Heart left ventricle (tissue), 16 donors: ENCODE data around the gene ZCCHC3. TPM values are rescaled to one million over a fixed set of nuclear protein-coding genes. Genes with fewer than 3 reads are reported as not detected.

Experiments used
- ATAC-seq, 4 donors: fragments of 200-7000 bp; cut with Tn5 transposase; one replicate each; pipeline ENCODE4 v1.9.1; 2020 to 2022; ENCODE audit warnings: moderate library complexity in 4 of 4, mild to moderate bottlenecking in 3 of 4, moderate number of reproducible peaks in 1 of 4
- DNase-seq, 5 donors: peaks; one replicate each; pipeline ENCODE4 v3.0.0-alpha.2; 2020
- H3K27ac ChIP-seq, 12 donors: fragments of 200-600 bp; sonication (generic) in 4 of 12; one replicate each; pipeline versions ENCODE4 v1.5.0 to v1.8.0; 2016 to 2022; ENCODE audit warnings: mild to moderate bottlenecking in 2 of 12
- H3K27me3 ChIP-seq, 9 donors: fragments of 200-600 bp; sonication (generic) in 2 of 9; one replicate each; pipeline versions ENCODE4 v1.5.1 to v1.8.0; 2016 to 2022; ENCODE audit warnings: mild to moderate bottlenecking in 3 of 9
- H3K36me3 ChIP-seq, 9 donors: fragments of 200-600 bp; sonication (generic) in 2 of 9; one replicate each; pipeline versions ENCODE4 v1.5.0 to v1.8.0; 2018 to 2022; ENCODE audit warnings: mild to moderate bottlenecking in 2 of 9
- H3K4me1 ChIP-seq, 12 donors: fragments of 200-600 bp; sonication (generic) in 4 of 12; one replicate each; pipeline versions ENCODE4 v1.5.0 to v1.8.0; 2016 to 2022; ENCODE audit warnings: mild to moderate bottlenecking in 3 of 12
- H3K4me3 ChIP-seq, 12 donors: fragments of 200-600 bp; sonication (generic) in 4 of 12; one replicate each; pipeline versions ENCODE4 v1.5.0 to v1.8.0; 2017 to 2022; ENCODE audit warnings: mild to moderate bottlenecking in 9 of 12, moderate library complexity in 4 of 12
- H3K9me3 ChIP-seq, 12 donors: fragments of 200-600 bp; sonication (generic) in 4 of 12; one replicate each; pipeline versions ENCODE4 v1.5.0 to v1.8.0; 2016 to 2022; ENCODE audit warnings: mild to moderate bottlenecking in 1 of 12
- CTCF ChIP-seq, 12 donors: fragments of 200-600 bp; sonication (generic) in 4 of 12; IDR thresholded peaks; one replicate each; pipeline versions ENCODE4 v1.5.0 to v1.8.0; 2018 to 2022; ENCODE audit warnings: antibody characterized with exemption in 12 of 12, mild to moderate bottlenecking in 5 of 12
- POLR2A ChIP-seq, 2 donors: fragments of 450-650 bp; IDR thresholded peaks; one replicate each; pipeline ENCODE4 v1.6.1; 2017; ENCODE audit warnings: antibody characterized with exemption in 2 of 2, mild to moderate bottlenecking in 2 of 2, moderate library complexity in 2 of 2
- WGBS, 4 donors: extraction: QIAGEN DNeasy Blood & Tissue Kit in 2 of 4; methylation state at CpG; one replicate each; pipeline versions ENCODE4 v1.1.5 to v1.1.7; 2013 to 2018; 5-methylcytosine and 5-hydroxymethylcytosine counted together
- intact Hi-C, 10 donors: fragments of 100-400 bp; cut with DNase I; formaldehyde crosslinking; loops; one replicate each; pipeline versions ENCODE4 v1.11.1 to v1.14.2; 2022
- polyA plus RNA-seq, 2 donors: library from polyadenylated mRNA; stranded (reverse); fragments of 200-250 nt; gene quantifications; one replicate each; pipeline ENCODE4 v1.2.3, GENCODE V29; 2013
- total RNA-seq, 9 donors: library from RNA; depleted of rRNA in 2 of 9; stranded (reverse); fragments of >200 nt in 2 of 9; fragmentation: NEBNext Ultra II Directional in 3 of 9; extraction: Animal tissue kit (Norgen Biotek cat#: 25700) in 3 of 9; gene quantifications; one replicate each; pipeline versions ENCODE4 v1.1.0 to v1.2.4, GENCODE V29; 2016 to 2023
- donor health status: ischemic (EF 13 %, LVEDD 7.1; RV severe dilation, severe dysfunction).
- donor health status: healthy with polysubstance abuse.
- donor health status: DM: no; HTN: yes; CAD: no.
- donor health status: DM: no; HTN: no; CAD: no.
- donor health status: ischemic (EF 25% LVEDD 6.9; RV normal size, moderate dysfunction).
- donor health status: ischemic (EF 25% LVEDD 5.7; RV mildly dilated, moderate dysfunction).
- donor health status: healthy.
- donor health status: DM: yes; HTN: yes; CAD: no.
- donor health status: ischemic (EF 35%, LVEDD 5.7; RV mildly dilated, moderate dysfunction).
- donor health status: nonischemic (EF 11% LVEDD 7.7; RV severe dilation, severe dysfunction).
- donor health status: DM: yes; HTN: yes; CAD: no.
- donor health status: PGD.
- donor health status: ischemic (EF 29% LVEDD 5.4; RV normal size, mild dysfunction).
- donor health status: nonischemic (EF 23%, LVEDD 6.1; RV moderate dilation, normal function).

ZCCHC3 gene
- total and polyA plus RNA-seq, 11 donors, result 6.9 to 15.3 (median 9.6) TPM

- peak in 3 of 12 donors; percentile 10 to 28 (median 22) for TF ChIP-seq CTCF (IDR thresholded peaks at IDR 0.05)
- no peak for TF ChIP-seq POLR2A (IDR thresholded peaks at IDR 0.05)
- H3K27me3 ChIP-seq, result no peaks in the 10 kb centered on the region
- H3K27ac ChIP-seq, result peak overlapping the region in 11 of 12 donors; percentile 67 to 90 (median 81)
- intact Hi-C loops, result no loop called here
- ATAC-seq (peak in 3 of 4 donors; percentile 14 to 24 (median 17)), DNase-seq (no peak)
- peaks cover 0 to 22% (median 15%) of the 10 kb centered on the region in 12 donors for H3K4me1 ChIP-seq
- no peaks in the 10 kb centered on the region for H3K9me3 ChIP-seq
- 3 to 7% (median 5%) methylated on average over 6 of the region's 6 CpGs for WGBS, 4 donors
- H3K36me3 ChIP-seq, result no peaks in the 10 kb centered on the region
- H3K4me3 ChIP-seq, result peak overlapping the region in 10 of 12 donors; percentile 53 to 68 (median 62)
These were observed 12.0 kb downstream of the ZCCHC3 start for GRCh38 chr20:309306-309840.

GRCh38 chr20:309841-310644 lies 12.7 kb downstream of the ZCCHC3 start:
- intact Hi-C loops, result loop anchor here in 2 of 10 donors (1.0 to 2.0 kb wide), 2 partner anchors 11 to 15 kb away; partner anchors contain the start of gene SOX12 (in 1 of the 2)

GRCh38 chr20:310645-311044 lies 13.3 kb downstream of the ZCCHC3 start:
- H3K36me3 ChIP-seq, result no peaks in the 10 kb centered on the region
- peaks cover 0 to 22% (median 15%) of the 10 kb centered on the region in 12 donors for H3K4me1 ChIP-seq
- peak overlapping the region in 11 of 12 donors; percentile 42 to 68 (median 60) for H3K4me3 ChIP-seq
- TF ChIP-seq CTCF (IDR thresholded peaks at IDR 0.05) (no peak), POLR2A (IDR thresholded peaks at IDR 0.05) (no peak)
- WGBS, 4 donors, result 6 to 8% (median 7%) methylated on average over 7 of the region's 7 CpGs
- no peaks in the 10 kb centered on the region for H3K9me3 ChIP-seq
- no peaks in the 10 kb centered on the region for H3K27me3 ChIP-seq
- intact Hi-C loops, result loop anchor here in 2 of 10 donors (1.0 to 2.0 kb wide), 2 partner anchors 11 to 14 kb away; partner anchors contain the start of gene SOX12 (in 1 of the 2)
- H3K27ac ChIP-seq, result peak overlapping the region in 11 of 12 donors; percentile 15 to 90 (median 79)
- no peak for ATAC-seq
- no peak for DNase-seq

More at GRCh38 chr20:309841-310644, 12.7 kb downstream of the ZCCHC3 start:
- Histone ChIP-seq H3K4me3 (peak overlapping the region; percentile 12 to 68 (median 59)), H3K36me3 (no peaks in the 10 kb centered on the region), H3K27me3 (no peaks in the 10 kb centered on the region), H3K4me1 (peaks cover 0 to 22% (median 15%) of the 10 kb centered on the region in 12 donors), H3K9me3 (no peaks in the 10 kb centered on the region), H3K27ac (peak overlapping the region in 11 of 12 donors; percentile 67 to 90 (median 81))
- TF ChIP-seq CTCF (IDR thresholded peaks at IDR 0.05) (no peak), POLR2A (IDR thresholded peaks at IDR 0.05) (no peak)
- peak; percentile 98 to 99 (median 99) for DNase-seq
- ATAC-seq, result peak; percentile 99 to 100 (median 100)
- 1 to 2% (median 2%) methylated on average over 30 to 31 of the region's 31 CpGs for WGBS, 4 donors

GRCh38 chr20:311609-312008 lies 14.2 kb downstream of the ZCCHC3 start:
- Histone ChIP-seq H3K36me3 (peaks cover 0 to 2% (median 0%) of the 10 kb centered on the region in 9 donors), H3K27ac (no peak overlapping the region), H3K27me3 (no peaks in the 10 kb centered on the region), H3K9me3 (no peaks in the 10 kb centered on the region), H3K4me1 (peaks cover 0 to 22% (median 15%) of the 10 kb centered on the region in 12 donors), H3K4me3 (no peak overlapping the region)
- intact Hi-C loops, result loop anchor here in 1 of 10 donors (2.0 kb wide), 1 partner anchor 13 kb away; the partner anchor contains the start of gene SOX12
- DNase-seq (no peak), ATAC-seq (no peak)
- 86 to 89% (median 87%) methylated on average over 7 of the region's 7 CpGs for WGBS, 4 donors
- TF ChIP-seq CTCF (IDR thresholded peaks at IDR 0.05) (no peak), POLR2A (IDR thresholded peaks at IDR 0.05) (no peak)
